ENCODE results near the gene IGSF5. TPM values are rescaled to one million over a fixed set of nuclear protein-coding genes. Genes with fewer than 3 reads are reported as not detected.

IGSF5 gene
- total and polyA plus RNA-seq, 10 of the 15 experiments (the other 5 are each of a cell fraction or from before 2014, with no cell fraction given), result not detected

- no peak overlapping the region for H3K27ac ChIP-seq (ENCODE audit: control insufficient read depth, insufficient read depth)
- ATAC-seq (no peak), DNase-seq (ENCODE audit: low read depth, low spot score) (no peak), FAIRE-seq (no peak)
- no peaks in the 10 kb centered on the region for H3K9me3 ChIP-seq (replicated peaks; ENCODE audit: control insufficient read depth, insufficient read depth, low read length)
- no peaks in the 10 kb centered on the region for H3K27me3 ChIP-seq (replicated peaks in 1 of 2; ENCODE audit: control insufficient read depth in 2 of 2, insufficient read depth in 2 of 2, low read length in 1 of 2)
- TF ChIP-seq MAX (IDR thresholded peaks at IDR 0.05; ENCODE audit: low read depth, low read length) (no peak), NFYB (IDR thresholded peaks at IDR 0.05; ENCODE audit: insufficient read depth, low read depth, low read length) (no peak), YY1 (IDR thresholded peaks at IDR 0.05; ENCODE audit: low read depth, low read length) (no peak)
- intact Hi-C loops (cut with micrococcal nuclease; ENCODE audit: unreplicated experiment) (no loop called here), in situ Hi-C loops (cut with MboI) (no loop called here)
- H3K4me3 ChIP-seq, result no peak overlapping the region
- H3K79me2 ChIP-seq (ENCODE audit: control insufficient read depth, insufficient read depth, low read length), result no peaks in the 10 kb centered on the region
- H3K9ac ChIP-seq (ENCODE audit: control insufficient read depth, insufficient read depth, low read length), result no peak overlapping the region
- no peak overlapping the region for H2AFZ ChIP-seq (ENCODE audit: control insufficient read depth, low read depth, low read length)
- H4K20me1 ChIP-seq (ENCODE audit: control insufficient read depth, insufficient read depth), result no peaks in the 10 kb centered on the region
- no peaks in the 10 kb centered on the region for H3K36me3 ChIP-seq (ENCODE audit: control insufficient read depth in 2 of 2, insufficient read depth in 2 of 2, low read length in 1 of 2)
- H3K4me2 ChIP-seq (ENCODE audit: control insufficient read depth, insufficient read depth), result no peak overlapping the region
- ChIA-PET CTCF (no interaction called here), RAD21 (ENCODE audit: unreplicated experiment) (no interaction called here), SMC1A (ENCODE audit: uncharacterized antibody, unreplicated experiment) (no interaction called here), POLR2A (no interaction called here)
- 50% methylated on average over 4 of the region's 4 CpGs for WGBS (ENCODE audit: insufficient coverage, insufficient replicate concordance, low lambda C conversion rate, missing lambda C conversion rate)
- no peaks in the 10 kb centered on the region for H3K4me1 ChIP-seq (ENCODE audit: control insufficient read depth, insufficient read depth, low read length)
- BruUV-seq (replicated peaks), result no TSS peak
Observed at GRCh38 chr21:39696618-39697017, 48.4 kb upstream of the IGSF5 start.

- ATAC-seq (no peak), FAIRE-seq (no peak), DNase-seq (ENCODE audit: low read depth, low spot score) (no peak)
- H3K9me3 ChIP-seq (replicated peaks; ENCODE audit: control insufficient read depth, insufficient read depth, low read length), result no peaks in the 10 kb centered on the region
- H4K20me1 ChIP-seq (ENCODE audit: control insufficient read depth, insufficient read depth), result no peaks in the 10 kb centered on the region
- no TSS peak for BruUV-seq (replicated peaks)
- no peak overlapping the region for H3K27ac ChIP-seq (ENCODE audit: control insufficient read depth, insufficient read depth)
- intact Hi-C loops (cut with micrococcal nuclease; ENCODE audit: unreplicated experiment), result no loop called here
- ChIA-PET POLR2A (no interaction called here), CTCF (no interaction called here), RAD21 (ENCODE audit: unreplicated experiment) (no interaction called here), SMC1A (ENCODE audit: uncharacterized antibody, unreplicated experiment) (no interaction called here)
- H3K36me3 ChIP-seq (ENCODE audit: control insufficient read depth in 2 of 2, insufficient read depth in 2 of 2, low read length in 1 of 2), result no peaks in the 10 kb centered on the region
- H3K27me3 ChIP-seq (replicated peaks in 1 of 2; ENCODE audit: control insufficient read depth in 2 of 2, insufficient read depth in 2 of 2, low read length in 1 of 2), result no peaks in the 10 kb centered on the region
- no peak overlapping the region for H2AFZ ChIP-seq (ENCODE audit: control insufficient read depth, low read depth, low read length)
- in situ Hi-C loops (cut with MboI), result no loop called here
- no peak overlapping the region for H3K4me2 ChIP-seq (ENCODE audit: control insufficient read depth, insufficient read depth)
- no peaks in the 10 kb centered on the region for H3K4me1 ChIP-seq (ENCODE audit: control insufficient read depth, insufficient read depth, low read length)
- H3K79me2 ChIP-seq (ENCODE audit: control insufficient read depth, insufficient read depth, low read length), result no peaks in the 10 kb centered on the region
- 4% methylated on average over 2 of the region's 2 CpGs for WGBS (ENCODE audit: insufficient coverage, insufficient replicate concordance, low lambda C conversion rate, missing lambda C conversion rate)
- H3K9ac ChIP-seq (ENCODE audit: control insufficient read depth, insufficient read depth, low read length), result no peak overlapping the region
- no peak overlapping the region for H3K4me3 ChIP-seq
- no peak for TF ChIP-seq PAX5 (IDR thresholded peaks at IDR 0.05; ENCODE audit: borderline replicate concordance, low read depth, low read length)
- no peak for TF ChIP-seq CTCF (IDR thresholded peaks at IDR 0.05 in 2 of 3, conservative IDR thresholded peaks at IDR 0.05 in 1 of 3; ENCODE audit: control insufficient read depth in 2 of 3, extremely low read depth in 1 of 3, insufficient read depth in 1 of 3, low read depth in 3 of 3, low read length in 3 of 3)
- no peak for TF ChIP-seq PKNOX1 (IDR thresholded peaks at IDR 0.05)
- no peak for TF ChIP-seq RUNX3 (IDR thresholded peaks at IDR 0.05; ENCODE audit: low read length)
- TF ChIP-seq FOXK2 (IDR thresholded peaks at IDR 0.05), result no peak
- TF ChIP-seq PRDM15 (CRISPR knock-in tag; IDR thresholded peaks at IDR 0.05), result no peak
Observed at GRCh38 chr21:39700318-39700717, 44.7 kb upstream of the IGSF5 start.

All from GM12878 (cell line).